HEK293 (cell line): ENCODE data around the gene KRTAP19-4.

Experiments used
- KLF16 ChIP-seq: fragments of 450-650 bp; formaldehyde crosslinking; IDR thresholded peaks from 2 replicates; pipeline ENCODE4 v1.5.1; 2017; ENCODE audit warnings: missing biosample characterization, missing genetic modification characterization
- MYNN ChIP-seq: fragments of 450-650 bp; formaldehyde crosslinking; IDR thresholded peaks from 2 replicates; pipeline ENCODE4 v1.5.1; 2016; ENCODE audit warnings: missing biosample characterization, missing genetic modification characterization, borderline replicate concordance
- ZBTB8A ChIP-seq: fragments of 450-650 bp; formaldehyde crosslinking; IDR thresholded peaks from 2 replicates; pipeline ENCODE4 v1.5.1; 2016; ENCODE audit warnings: missing biosample characterization, missing genetic modification characterization
- ZNF112 ChIP-seq: fragments of 450-650 bp; formaldehyde crosslinking; IDR thresholded peaks from 2 replicates; pipeline ENCODE4 v1.5.0; 2017; ENCODE audit warnings: missing biosample characterization, missing genetic modification characterization
- ZNF121 ChIP-seq: fragments of 450-650 bp; formaldehyde crosslinking; IDR thresholded peaks from 2 replicates; pipeline ENCODE4 v1.5.1; 2016; ENCODE audit warnings: missing biosample characterization, missing genetic modification characterization
- ZNF23 ChIP-seq: fragments of 450-650 bp; formaldehyde crosslinking; IDR thresholded peaks from 2 replicates; pipeline ENCODE4 v1.5.1; 2016; ENCODE audit warnings: missing biosample characterization, missing genetic modification characterization, borderline replicate concordance
- ZNF548 ChIP-seq: fragments of 450-650 bp; formaldehyde crosslinking; IDR thresholded peaks from 2 replicates; pipeline ENCODE4 v1.5.1; 2016; ENCODE audit warnings: missing biosample characterization, missing genetic modification characterization
- TF ChIP-seq, protein P1 (sequence below): fragments of 450-650 bp; formaldehyde crosslinking; IDR thresholded peaks from 2 replicates; pipeline ENCODE4 v1.5.1; 2016; ENCODE audit warnings: missing biosample characterization, missing genetic modification characterization
- TF ChIP-seq, protein P2 (sequence below): fragments of 450-650 bp; formaldehyde crosslinking; IDR thresholded peaks from 2 replicates; pipeline ENCODE4 v1.5.1; 2016; ENCODE audit warnings: missing biosample characterization, missing genetic modification characterization

DNA sequence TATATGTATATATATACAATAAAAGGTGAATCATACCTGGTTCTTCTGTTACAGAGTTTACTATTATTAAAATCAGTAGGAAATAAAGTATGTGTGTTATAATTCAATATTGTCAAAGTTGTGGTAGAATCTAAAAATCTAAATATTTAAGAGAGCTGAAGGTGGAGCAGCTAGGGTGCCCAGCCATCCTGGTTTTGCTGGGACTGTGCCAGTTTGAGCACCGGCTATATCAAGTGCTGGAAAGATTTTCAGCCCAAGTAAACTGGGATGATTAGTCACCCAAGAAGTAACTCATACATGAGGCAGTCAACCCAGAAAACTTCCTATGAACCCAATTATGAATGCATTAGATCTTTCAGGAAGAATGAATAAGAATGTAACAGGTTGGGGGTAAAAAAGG, 21.9 kb upstream of the KRTAP19-4 start:
- TF ChIP-seq MYNN (tag by site-specific recombination) (no peak), ZNF548 (tag by site-specific recombination) (no peak), KLF16 (tag by site-specific recombination) (no peak), ZNF112 (tag by site-specific recombination) (no peak), ZNF23 (tag by site-specific recombination) (no peak), ZBTB8A (no peak), ZNF121 (tag by site-specific recombination) (no peak)
- TF ChIP-seq, protein P1, sequence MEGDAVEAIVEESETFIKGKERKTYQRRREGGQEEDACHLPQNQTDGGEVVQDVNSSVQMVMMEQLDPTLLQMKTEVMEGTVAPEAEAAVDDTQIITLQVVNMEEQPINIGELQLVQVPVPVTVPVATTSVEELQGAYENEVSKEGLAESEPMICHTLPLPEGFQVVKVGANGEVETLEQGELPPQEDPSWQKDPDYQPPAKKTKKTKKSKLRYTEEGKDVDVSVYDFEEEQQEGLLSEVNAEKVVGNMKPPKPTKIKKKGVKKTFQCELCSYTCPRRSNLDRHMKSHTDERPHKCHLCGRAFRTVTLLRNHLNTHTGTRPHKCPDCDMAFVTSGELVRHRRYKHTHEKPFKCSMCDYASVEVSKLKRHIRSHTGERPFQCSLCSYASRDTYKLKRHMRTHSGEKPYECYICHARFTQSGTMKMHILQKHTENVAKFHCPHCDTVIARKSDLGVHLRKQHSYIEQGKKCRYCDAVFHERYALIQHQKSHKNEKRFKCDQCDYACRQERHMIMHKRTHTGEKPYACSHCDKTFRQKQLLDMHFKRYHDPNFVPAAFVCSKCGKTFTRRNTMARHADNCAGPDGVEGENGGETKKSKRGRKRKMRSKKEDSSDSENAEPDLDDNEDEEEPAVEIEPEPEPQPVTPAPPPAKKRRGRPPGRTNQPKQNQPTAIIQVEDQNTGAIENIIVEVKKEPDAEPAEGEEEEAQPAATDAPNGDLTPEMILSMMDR (tag by site-specific recombination): no peak
- TF ChIP-seq, protein P2, sequence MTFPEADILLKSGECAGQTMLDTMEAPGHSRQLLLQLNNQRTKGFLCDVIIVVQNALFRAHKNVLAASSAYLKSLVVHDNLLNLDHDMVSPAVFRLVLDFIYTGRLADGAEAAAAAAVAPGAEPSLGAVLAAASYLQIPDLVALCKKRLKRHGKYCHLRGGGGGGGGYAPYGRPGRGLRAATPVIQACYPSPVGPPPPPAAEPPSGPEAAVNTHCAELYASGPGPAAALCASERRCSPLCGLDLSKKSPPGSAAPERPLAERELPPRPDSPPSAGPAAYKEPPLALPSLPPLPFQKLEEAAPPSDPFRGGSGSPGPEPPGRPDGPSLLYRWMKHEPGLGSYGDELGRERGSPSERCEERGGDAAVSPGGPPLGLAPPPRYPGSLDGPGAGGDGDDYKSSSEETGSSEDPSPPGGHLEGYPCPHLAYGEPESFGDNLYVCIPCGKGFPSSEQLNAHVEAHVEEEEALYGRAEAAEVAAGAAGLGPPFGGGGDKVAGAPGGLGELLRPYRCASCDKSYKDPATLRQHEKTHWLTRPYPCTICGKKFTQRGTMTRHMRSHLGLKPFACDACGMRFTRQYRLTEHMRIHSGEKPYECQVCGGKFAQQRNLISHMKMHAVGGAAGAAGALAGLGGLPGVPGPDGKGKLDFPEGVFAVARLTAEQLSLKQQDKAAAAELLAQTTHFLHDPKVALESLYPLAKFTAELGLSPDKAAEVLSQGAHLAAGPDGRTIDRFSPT (tag by site-specific recombination): no peak
